ENCODE data around the gene CHDH.

CHDH gene

DNA sequence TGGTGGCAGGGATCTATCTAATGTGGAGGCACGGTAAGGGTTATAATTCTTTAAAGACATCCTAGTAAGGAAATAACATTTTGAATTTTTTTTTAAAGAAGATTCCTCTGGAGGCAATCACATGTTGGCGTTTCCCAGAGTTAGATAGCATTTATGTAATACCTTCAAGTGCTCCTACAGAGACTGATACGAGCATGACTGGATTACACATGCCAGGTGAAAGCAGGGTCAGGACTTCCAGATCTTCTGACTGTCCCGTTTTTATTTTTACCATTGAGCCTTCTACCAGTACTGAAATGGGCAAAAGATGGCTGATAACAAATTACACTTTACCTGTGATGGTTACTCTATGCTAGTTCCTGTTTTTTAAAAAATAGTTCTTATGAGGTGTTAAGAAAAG, 14.0 kb upstream of the CHDH start:
- no peaks in the 10 kb centered on the region; the same call in 1 of the 2 replicates for H3K36me3 ChIP-seq (ENCODE audit: insufficient read depth, low read length)
- TF ChIP-seq EZH2 (IDR thresholded peaks at IDR 0.05) (no peak), POLR2AphosphoS5 (IDR thresholded peaks at IDR 0.05; ENCODE audit: borderline replicate concordance, low read depth, low read length) (no peak), FOXP2 (optimal IDR thresholded peaks at IDR 0.05; ENCODE audit: control extremely low read depth, extremely low read length, insufficient read depth) (no peak)
- H3K9me3 ChIP-seq (ENCODE audit: low read depth, low read length), result no peaks in the 10 kb centered on the region
- H3K4me3 ChIP-seq, result no peak overlapping the region
- no peak for DNase-seq (ENCODE audit: low read depth, low spot score)
- H3K9ac ChIP-seq (ENCODE audit: insufficient read length), result no peak overlapping the region
- H3K27ac ChIP-seq, result no peak overlapping the region

DNA sequence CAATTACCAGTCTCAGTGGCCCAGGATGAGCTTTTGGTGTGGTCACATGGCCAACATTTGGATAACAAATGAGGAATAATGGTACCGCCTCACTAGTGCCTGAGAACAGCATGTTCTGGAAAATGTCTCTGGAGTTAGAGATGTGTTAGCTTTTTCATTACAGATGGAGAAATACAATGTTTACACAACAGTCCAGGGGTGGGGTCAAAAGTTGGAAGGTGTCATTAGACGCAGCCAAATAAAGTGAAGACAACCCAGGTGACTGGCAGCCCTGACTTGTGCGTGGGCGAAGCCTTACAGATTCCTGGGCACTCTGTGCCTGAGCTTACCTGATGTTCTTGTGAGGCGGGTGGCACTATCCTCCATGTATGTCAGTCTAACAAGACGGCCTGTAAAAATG, 13.0 kb upstream of the CHDH start:
- Histone ChIP-seq H3K27ac (no peak overlapping the region), H3K9ac (ENCODE audit: insufficient read length) (no peak overlapping the region), H3K36me3 (ENCODE audit: insufficient read depth, low read length) (no peaks in the 10 kb centered on the region; the same call in 1 of the 2 replicates), H3K4me3 (no peak overlapping the region), H3K9me3 (ENCODE audit: low read depth, low read length) (no peaks in the 10 kb centered on the region)
- no peak for DNase-seq (ENCODE audit: low read depth, low spot score)
- TF ChIP-seq EZH2 (IDR thresholded peaks at IDR 0.05) (no peak), POLR2AphosphoS5 (IDR thresholded peaks at IDR 0.05; ENCODE audit: borderline replicate concordance, low read depth, low read length) (no peak), FOXP2 (optimal IDR thresholded peaks at IDR 0.05; ENCODE audit: control extremely low read depth, extremely low read length, insufficient read depth) (no peak)

DNA sequence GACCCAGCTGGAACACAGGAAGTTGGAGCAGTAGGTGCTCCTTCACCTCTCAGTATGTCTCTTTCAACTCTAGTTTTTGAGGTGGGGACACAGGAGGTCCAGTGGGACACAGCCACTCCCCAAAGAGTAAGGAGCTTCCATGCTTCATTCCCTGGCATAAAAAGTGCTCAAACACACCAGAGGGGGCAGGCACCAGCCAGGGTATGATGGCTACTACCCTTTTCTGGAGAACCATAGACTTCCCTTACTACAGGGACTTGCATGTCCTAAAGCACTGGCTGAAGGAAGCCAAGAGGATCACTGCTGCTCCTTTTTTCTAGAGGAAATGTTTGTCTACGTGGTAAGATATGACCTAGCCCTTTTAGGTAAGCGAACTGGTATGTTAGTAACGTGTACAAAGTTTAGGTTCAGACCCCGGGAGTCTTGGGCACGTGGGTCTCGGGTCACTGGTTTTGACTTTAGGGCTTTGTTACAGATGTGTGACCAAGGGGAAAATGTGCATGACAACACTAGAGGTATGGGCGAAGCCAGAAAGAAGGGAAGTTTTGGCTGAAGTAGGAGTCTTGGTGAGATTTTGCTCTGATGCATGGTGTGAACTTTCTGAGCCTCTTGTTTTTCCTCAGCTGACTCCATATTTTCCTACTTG, 12.0 kb upstream of the CHDH start:
- H3K36me3 ChIP-seq (ENCODE audit: insufficient read depth, low read length), result no peaks in the 10 kb centered on the region
- TF ChIP-seq FOXP2 (optimal IDR thresholded peaks at IDR 0.05; ENCODE audit: control extremely low read depth, extremely low read length, insufficient read depth), result no peak
- TF ChIP-seq EZH2 (IDR thresholded peaks at IDR 0.05), result no peak
- no peak for TF ChIP-seq POLR2AphosphoS5 (IDR thresholded peaks at IDR 0.05; ENCODE audit: borderline replicate concordance, low read depth, low read length)
- no peaks in the 10 kb centered on the region for H3K9me3 ChIP-seq (ENCODE audit: low read depth, low read length)
- no peak overlapping the region for H3K4me3 ChIP-seq
- no peak overlapping the region for H3K27ac ChIP-seq
- no peak overlapping the region for H3K9ac ChIP-seq (ENCODE audit: insufficient read length)
- DNase-seq (ENCODE audit: low read depth, low spot score), result no peak

DNA sequence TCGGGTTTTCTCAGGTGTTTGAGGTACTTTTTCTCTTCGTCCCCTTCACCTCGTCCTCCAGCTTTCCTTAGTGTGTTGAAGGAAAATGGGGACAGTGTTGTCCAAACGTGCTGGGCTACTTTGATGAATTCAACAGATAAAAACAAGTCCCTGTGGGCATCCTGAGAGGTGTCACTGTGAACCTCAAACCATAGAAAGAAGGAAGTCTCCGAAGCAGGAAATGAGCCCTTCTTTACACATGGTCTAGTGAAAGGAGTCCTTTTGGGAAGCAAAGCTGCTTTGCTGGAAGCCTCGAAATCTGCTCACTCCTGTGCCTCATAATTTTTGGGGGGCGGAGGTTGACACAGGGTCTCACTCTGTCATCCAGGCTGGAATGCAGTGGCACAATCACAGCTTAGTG, 10.7 kb upstream of the CHDH start:
- DNase-seq (ENCODE audit: low read depth, low spot score), result no peak
- no peak overlapping the region for H3K4me3 ChIP-seq
- H3K9me3 ChIP-seq (ENCODE audit: low read depth, low read length), result no peaks in the 10 kb centered on the region
- H3K27ac ChIP-seq, result no peak overlapping the region
- no peaks in the 10 kb centered on the region for H3K36me3 ChIP-seq (ENCODE audit: insufficient read depth, low read length)
- H3K9ac ChIP-seq (ENCODE audit: insufficient read length), result no peak overlapping the region
- TF ChIP-seq FOXP2 (optimal IDR thresholded peaks at IDR 0.05; ENCODE audit: control extremely low read depth, extremely low read length, insufficient read depth) (no peak), EZH2 (IDR thresholded peaks at IDR 0.05) (no peak), POLR2AphosphoS5 (IDR thresholded peaks at IDR 0.05; ENCODE audit: borderline replicate concordance, low read depth, low read length) (no peak)

DNA sequence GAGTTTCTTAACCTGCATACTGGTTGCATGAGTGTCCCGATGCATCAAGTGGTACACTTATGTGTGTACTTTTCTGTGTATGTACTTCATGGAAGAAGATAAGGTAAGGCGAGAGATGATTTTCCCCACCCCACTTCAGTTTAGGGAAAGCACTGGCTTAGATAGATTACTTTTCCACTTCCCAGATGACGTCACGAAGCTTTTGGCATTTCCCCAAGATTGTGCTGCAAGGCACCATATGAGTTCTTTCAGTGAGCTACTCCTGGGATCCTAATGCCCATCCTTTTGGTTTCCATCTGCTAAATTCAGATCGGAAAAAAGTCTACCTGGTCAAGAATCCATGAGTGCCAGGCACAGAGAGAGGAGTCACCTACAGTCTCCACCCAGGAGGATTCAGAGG, 4.7 kb upstream of the CHDH start:
- no peak for TF ChIP-seq POLR2AphosphoS5 (IDR thresholded peaks at IDR 0.05; ENCODE audit: borderline replicate concordance, low read depth, low read length)
- no peak for TF ChIP-seq EZH2 (IDR thresholded peaks at IDR 0.05)
- H3K9ac ChIP-seq (ENCODE audit: insufficient read length), result no peak overlapping the region
- H3K9me3 ChIP-seq (ENCODE audit: low read depth, low read length), result no peaks in the 10 kb centered on the region
- H3K36me3 ChIP-seq (ENCODE audit: insufficient read depth, low read length), result no peaks in the 10 kb centered on the region
- DNase-seq (ENCODE audit: low read depth, low spot score), result no peak
- H3K4me3 ChIP-seq, result no peak overlapping the region
- no peak overlapping the region for H3K27ac ChIP-seq

DNA sequence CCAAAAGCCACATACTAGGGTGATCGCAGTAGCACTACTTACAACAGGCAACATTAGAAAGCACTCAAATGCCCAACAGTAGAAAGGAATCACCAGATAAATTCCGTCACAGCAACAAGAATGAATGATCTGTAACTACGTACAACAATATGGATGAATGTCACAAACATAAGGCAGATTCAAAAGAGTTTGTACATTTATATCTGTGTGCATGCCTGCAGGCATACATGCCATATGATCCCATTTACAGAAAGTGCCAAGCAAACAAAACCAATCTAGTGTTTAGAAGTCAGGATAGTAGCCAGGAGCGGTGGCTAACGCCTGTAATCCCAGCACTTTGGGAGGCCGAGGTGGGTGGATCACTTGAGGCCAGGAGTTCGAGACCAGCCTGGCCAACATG, 3.7 kb upstream of the CHDH start:
- DNase-seq (ENCODE audit: low read depth, low spot score), result no peak
- Histone ChIP-seq H3K9me3 (ENCODE audit: low read depth, low read length) (no peaks in the 10 kb centered on the region), H3K36me3 (ENCODE audit: insufficient read depth, low read length) (no peaks in the 10 kb centered on the region), H3K27ac (no peak overlapping the region), H3K4me3 (no peak overlapping the region), H3K9ac (ENCODE audit: insufficient read length) (no peak overlapping the region)
- no peak for TF ChIP-seq POLR2AphosphoS5 (IDR thresholded peaks at IDR 0.05; ENCODE audit: borderline replicate concordance, low read depth, low read length)
- no peak for TF ChIP-seq EZH2 (IDR thresholded peaks at IDR 0.05)
- no peak for TF ChIP-seq FOXP2 (optimal IDR thresholded peaks at IDR 0.05; ENCODE audit: control extremely low read depth, extremely low read length, insufficient read depth)

- no peak for TF ChIP-seq EZH2 (IDR thresholded peaks at IDR 0.05)
- TF ChIP-seq POLR2AphosphoS5 (IDR thresholded peaks at IDR 0.05; ENCODE audit: borderline replicate concordance, low read depth, low read length), result no peak
- no peak for TF ChIP-seq FOXP2 (optimal IDR thresholded peaks at IDR 0.05; ENCODE audit: control extremely low read depth, extremely low read length, insufficient read depth)
- Histone ChIP-seq H3K36me3 (ENCODE audit: insufficient read depth, low read length) (no peaks in the 10 kb centered on the region), H3K4me3 (no peak overlapping the region), H3K27ac (no peak overlapping the region), H3K9ac (ENCODE audit: insufficient read length) (no peak overlapping the region), H3K9me3 (ENCODE audit: low read depth, low read length) (no peaks in the 10 kb centered on the region)
- no peak for DNase-seq (ENCODE audit: low read depth, low spot score)
Observed at GRCh38 chr3:53846851-53847155, 584 bp upstream of the CHDH start.

DNA sequence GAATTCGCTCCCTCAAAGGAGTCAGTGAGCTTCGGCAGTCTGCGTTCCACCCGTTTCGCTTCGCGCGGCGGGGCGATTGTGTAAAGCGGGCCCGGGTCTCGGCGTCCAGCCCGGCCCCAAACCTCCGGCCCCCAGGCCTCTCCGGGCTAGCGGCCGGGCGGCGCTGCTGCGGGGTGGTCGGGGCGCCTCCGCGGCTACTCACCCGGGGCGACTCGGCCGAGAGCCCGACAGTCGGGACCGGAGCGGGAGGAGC, 412 bp downstream of the CHDH start:
- Histone ChIP-seq H3K36me3 (ENCODE audit: insufficient read depth, low read length) (no peaks in the 10 kb centered on the region), H3K4me3 (no peak overlapping the region)
- no peak for DNase-seq (ENCODE audit: low read depth, low spot score)

GRCh38 chr3:53845103-53845880, 927 bp downstream of the CHDH start:
- Histone ChIP-seq H3K9me3 (ENCODE audit: low read depth, low read length) (no peaks in the 10 kb centered on the region), H3K9ac (ENCODE audit: insufficient read length) (no peak overlapping the region), H3K4me3 (no peak overlapping the region), H3K27ac (no peak overlapping the region), H3K36me3 (ENCODE audit: insufficient read depth, low read length) (no peaks in the 10 kb centered on the region)
- TF ChIP-seq EZH2 (IDR thresholded peaks at IDR 0.05) (no peak), FOXP2 (optimal IDR thresholded peaks at IDR 0.05; ENCODE audit: control extremely low read depth, extremely low read length, insufficient read depth) (no peak), POLR2AphosphoS5 (IDR thresholded peaks at IDR 0.05; ENCODE audit: borderline replicate concordance, low read depth, low read length) (no peak)
- no peak for DNase-seq (ENCODE audit: low read depth, low spot score)

More for the DNA sequence above, 412 bp downstream of the CHDH start:
- Histone ChIP-seq H3K27ac (no peak overlapping the region), H3K9ac (ENCODE audit: insufficient read length) (no peak overlapping the region), H3K9me3 (ENCODE audit: low read depth, low read length) (no peaks in the 10 kb centered on the region)
- TF ChIP-seq POLR2AphosphoS5 (IDR thresholded peaks at IDR 0.05; ENCODE audit: borderline replicate concordance, low read depth, low read length) (no peak), FOXP2 (optimal IDR thresholded peaks at IDR 0.05; ENCODE audit: control extremely low read depth, extremely low read length, insufficient read depth) (no peak), EZH2 (IDR thresholded peaks at IDR 0.05) (no peak)
